ENCODE measurements around the gene NUCB1. TPM values are rescaled to one million over a fixed set of nuclear protein-coding genes. Genes with fewer than 3 reads are reported as not detected.
"Not testable (repeated sequence)": the region's sequence is repeated elsewhere in the genome, so short reads cannot be mapped to it uniquely, and the experiment has no call there.

NUCB1 gene
- total RNA-seq, 1 donor from 2014 or later = 117 TPM

DNA sequence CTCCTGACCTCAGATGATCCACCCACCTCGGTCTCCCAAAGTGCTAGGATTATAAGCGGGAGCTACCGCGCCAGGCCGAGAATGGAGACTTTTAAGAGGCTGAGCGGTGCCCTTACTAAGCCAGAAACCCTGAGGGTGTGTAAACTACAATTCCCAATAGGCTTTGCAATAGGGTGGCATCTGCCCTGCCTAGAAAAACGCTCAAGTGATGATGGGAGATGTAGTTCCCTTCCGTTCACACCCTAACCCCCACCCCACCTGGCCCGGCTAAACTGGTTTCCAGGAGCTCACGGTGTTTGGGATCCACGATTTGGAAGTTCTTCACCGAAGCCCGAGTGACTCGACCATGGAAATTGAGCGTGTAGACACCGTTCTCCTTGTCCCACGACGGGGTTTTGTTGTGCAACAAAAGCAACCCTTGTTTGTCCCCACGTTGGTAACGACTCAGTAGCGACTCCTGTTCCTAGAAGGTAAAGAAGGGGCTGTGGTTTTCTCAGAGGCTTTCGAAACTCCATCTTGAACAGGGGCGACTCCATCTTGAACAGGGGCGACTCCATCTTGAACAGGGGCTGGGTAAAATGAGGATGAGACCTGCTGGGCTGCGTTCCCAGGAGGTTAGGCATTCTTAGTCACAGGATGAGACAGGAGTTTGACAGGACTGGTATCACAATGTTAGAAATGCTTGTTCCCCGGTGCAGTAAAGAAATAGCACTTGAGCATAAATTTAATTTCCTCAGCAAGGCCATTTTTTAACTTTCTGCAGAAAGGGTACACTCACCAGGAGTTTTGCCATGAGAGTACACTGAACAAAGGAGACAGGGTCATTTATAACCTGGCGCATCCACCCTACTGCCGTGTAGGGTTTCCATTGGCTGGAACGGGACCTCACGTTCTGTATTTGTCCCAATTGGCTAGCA, 18.1 kb upstream of the NUCB1 start:
- no peak overlapping the region for H3K27ac Mint-ChIP-seq
- H3K9me3 Mint-ChIP-seq = no peaks in the 10 kb centered on the region
- peak; percentile 80 for DNase-seq
- H3K27me3 Mint-ChIP-seq = no peaks in the 10 kb centered on the region
- H3K4me3 Mint-ChIP-seq = no peak overlapping the region
- intact Hi-C loops (cut with micrococcal nuclease) = no loop called here
- H3K36me3 Mint-ChIP-seq (ENCODE audit: low read depth) = peaks cover 20% of the 10 kb centered on the region
- peaks cover 8% of the 10 kb centered on the region for H3K4me1 Mint-ChIP-seq

DNA sequence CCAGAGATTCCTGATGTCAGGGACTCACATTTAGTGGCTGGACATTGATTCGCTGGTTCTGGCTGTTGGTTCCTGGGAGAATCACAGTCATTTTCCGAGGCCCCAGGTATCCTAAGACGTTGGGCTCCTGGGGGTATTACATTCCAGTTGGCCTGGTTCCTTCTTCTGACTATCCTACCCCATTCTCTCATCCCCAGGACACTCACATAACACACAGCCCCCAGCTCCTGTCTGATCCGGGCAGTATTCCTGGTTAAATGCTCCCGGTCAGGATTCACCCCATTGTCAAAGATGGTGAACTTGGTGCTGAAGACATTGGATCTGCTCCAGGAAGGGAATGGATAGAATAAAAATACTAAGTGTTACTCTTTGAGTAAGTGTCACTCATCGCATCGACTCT, 16.4 kb upstream of the NUCB1 start:
- DNase-seq = no peak
- Mint-ChIP-seq H3K27ac (no peak overlapping the region), H3K4me1 (peaks cover under 1% of the 10 kb centered on the region), H3K36me3 (ENCODE audit: low read depth) (peaks cover 5% of the 10 kb centered on the region), H3K9me3 (no peaks in the 10 kb centered on the region), H3K27me3 (no peaks in the 10 kb centered on the region), H3K4me3 (no peak overlapping the region)
- intact Hi-C loops (cut with micrococcal nuclease) = no loop called here

DNA sequence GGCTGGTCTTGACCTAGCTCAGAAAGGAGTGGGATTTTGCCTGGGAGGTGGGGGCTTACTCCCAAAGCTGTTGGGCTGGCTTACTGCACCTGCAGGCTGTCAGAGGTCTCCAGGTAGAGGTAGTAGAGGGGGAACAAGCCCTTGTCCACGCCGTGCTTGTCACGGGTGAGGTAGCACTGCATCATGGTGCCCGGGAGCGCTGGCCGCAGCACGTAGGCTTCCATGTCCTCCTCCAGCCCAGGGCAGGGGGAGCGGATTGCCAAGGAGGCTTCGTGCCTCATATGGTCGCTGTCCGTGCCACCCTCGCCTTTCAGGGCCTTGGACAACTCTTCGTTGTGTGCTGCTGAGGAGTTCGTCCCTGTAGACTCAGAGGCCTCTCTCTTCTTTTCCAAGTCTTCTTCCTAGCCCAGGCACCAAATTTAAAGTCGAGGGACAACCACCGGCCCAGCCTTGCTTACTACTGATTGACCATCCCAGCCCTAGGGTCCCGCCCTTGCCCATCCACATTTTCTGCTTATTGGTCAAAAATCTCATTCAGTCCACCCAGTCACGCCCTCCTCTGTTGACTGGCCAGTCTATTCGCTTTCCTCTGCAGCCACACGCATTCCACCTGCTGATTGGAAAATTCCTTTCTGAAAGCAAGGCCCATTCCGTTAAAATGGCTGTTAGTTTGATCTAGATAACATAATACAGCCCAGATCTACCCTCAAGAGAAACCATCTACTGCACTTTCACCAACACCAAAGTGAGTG, 12.1 kb upstream of the NUCB1 start:
- Mint-ChIP-seq H3K27ac (no peak overlapping the region), H3K36me3 (ENCODE audit: low read depth) (no peaks in the 10 kb centered on the region), H3K4me1 (no peaks in the 10 kb centered on the region), H3K27me3 (peaks cover 11% of the 10 kb centered on the region), H3K9me3 (no peaks in the 10 kb centered on the region), H3K4me3 (no peak overlapping the region)
- DNase-seq = no peak
- intact Hi-C loops (cut with micrococcal nuclease) = no loop called here

DNA sequence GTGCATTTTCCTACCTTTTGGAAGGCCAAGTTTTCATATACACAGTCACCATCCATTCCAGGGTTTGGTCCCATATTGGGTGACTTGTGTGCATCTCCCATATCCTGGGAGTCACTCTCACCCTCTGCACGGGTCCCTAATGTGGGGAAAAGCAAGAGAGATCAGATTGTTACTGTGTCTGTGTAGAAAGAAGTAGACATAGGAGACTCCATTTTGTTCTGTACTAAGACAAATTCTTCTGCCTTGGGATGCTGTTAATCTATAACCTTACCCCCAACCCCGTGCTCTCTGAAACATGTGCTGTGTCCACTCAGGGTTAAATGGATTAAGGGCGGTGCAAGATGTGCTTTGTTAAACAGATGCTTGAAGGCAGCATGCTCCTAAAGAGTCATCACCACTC, 10.6 kb upstream of the NUCB1 start:
- intact Hi-C loops (cut with micrococcal nuclease); DNase-seq; H3K4me1 Mint-ChIP-seq; H3K27ac Mint-ChIP-seq; H3K4me3 Mint-ChIP-seq; H3K9me3 Mint-ChIP-seq; H3K36me3 Mint-ChIP-seq (ENCODE audit: low read depth): not testable (repeated sequence)
- peaks cover 16% of the 10 kb centered on the region for H3K27me3 Mint-ChIP-seq

DNA sequence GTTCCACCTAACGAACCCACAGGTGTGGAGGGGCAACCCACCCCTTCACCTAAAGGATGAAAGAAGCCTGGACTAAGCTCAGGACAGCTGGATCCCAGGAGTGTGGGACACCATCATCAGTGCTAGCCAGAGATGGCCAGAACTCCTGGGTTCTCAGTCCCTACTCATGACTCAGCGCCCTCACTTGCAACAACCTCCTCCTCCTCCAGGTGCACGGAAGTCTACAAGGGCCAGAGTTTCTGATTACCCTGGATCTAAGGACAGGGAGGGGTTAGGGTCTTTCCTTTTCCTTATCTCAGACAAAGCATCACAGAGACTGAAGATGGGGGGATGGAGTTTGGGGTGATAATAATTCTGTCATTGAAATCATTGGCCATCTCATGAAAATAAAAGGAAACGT, 9.6 kb upstream of the NUCB1 start:
- H3K4me1 Mint-ChIP-seq = peaks cover 1% of the 10 kb centered on the region
- no peak overlapping the region for H3K27ac Mint-ChIP-seq
- peaks cover 24% of the 10 kb centered on the region for H3K27me3 Mint-ChIP-seq
- H3K9me3 Mint-ChIP-seq = no peaks in the 10 kb centered on the region
- H3K4me3 Mint-ChIP-seq = no peak overlapping the region
- H3K36me3 Mint-ChIP-seq (ENCODE audit: low read depth) = peaks cover 1% of the 10 kb centered on the region
- no peak for DNase-seq
- intact Hi-C loops (cut with micrococcal nuclease) = no loop called here

DNA sequence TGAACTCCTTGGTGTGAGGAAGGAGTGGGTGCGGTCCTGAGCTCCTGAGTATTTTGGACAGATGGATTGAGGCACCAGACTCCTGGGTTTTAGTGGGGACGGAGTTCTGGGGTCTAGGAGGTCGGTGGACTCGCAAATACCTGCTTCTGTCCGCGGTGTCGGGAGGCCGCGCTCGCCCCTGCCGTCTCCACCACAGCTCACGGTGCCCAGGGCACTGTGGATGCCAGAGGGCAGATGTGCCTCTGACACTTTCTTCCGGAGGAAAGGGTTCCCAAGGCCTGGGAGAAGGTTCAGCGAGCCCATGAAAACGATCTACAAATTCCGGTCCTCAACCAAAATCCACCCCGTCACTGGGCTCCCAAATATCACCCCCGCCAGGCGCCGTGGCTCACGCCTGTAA, 4.9 kb upstream of the NUCB1 start:
- peaks cover 7% of the 10 kb centered on the region for H3K4me1 Mint-ChIP-seq
- no peak overlapping the region for H3K27ac Mint-ChIP-seq
- H3K27me3 Mint-ChIP-seq = peaks cover 24% of the 10 kb centered on the region
- DNase-seq = no peak
- H3K4me3 Mint-ChIP-seq = no peak overlapping the region
- H3K36me3 Mint-ChIP-seq (ENCODE audit: low read depth) = peaks cover 1% of the 10 kb centered on the region
- no peaks in the 10 kb centered on the region for H3K9me3 Mint-ChIP-seq
- intact Hi-C loops (cut with micrococcal nuclease) = no loop called here

DNA sequence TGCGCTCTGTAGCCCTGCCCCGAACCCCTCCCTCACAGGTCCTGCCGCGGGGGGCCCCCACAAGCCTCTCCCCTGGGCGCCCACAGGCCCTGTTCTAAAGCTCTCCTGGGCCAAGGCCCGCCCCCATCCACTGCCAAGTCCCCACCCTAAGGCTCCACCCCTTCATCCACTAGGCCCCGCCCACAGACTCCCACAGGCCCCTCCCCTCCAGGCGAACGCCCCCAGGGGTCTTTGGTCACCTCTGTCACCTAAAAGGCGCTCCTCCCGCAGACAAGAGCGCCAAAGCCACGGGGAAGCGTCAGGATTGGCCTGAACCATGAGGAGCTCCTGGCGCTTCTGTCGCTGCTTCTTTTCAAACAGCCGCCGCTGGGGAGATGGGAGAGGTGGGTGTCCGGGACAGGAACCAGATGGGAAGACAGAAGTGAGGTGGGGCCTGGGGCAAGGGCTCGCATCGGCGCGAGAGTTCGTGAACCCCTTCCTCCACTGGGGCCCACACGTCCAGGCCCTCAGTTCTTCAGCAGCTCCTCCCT, 3.9 kb upstream of the NUCB1 start:
- peak overlapping the region; percentile 32 for H3K4me3 Mint-ChIP-seq
- peaks cover 20% of the 10 kb centered on the region for H3K27me3 Mint-ChIP-seq
- H3K36me3 Mint-ChIP-seq (ENCODE audit: low read depth) = peaks cover 7% of the 10 kb centered on the region
- peaks cover 13% of the 10 kb centered on the region for H3K4me1 Mint-ChIP-seq
- peak; percentile 80 for DNase-seq
- H3K27ac Mint-ChIP-seq = no peak overlapping the region
- H3K9me3 Mint-ChIP-seq = no peaks in the 10 kb centered on the region
- intact Hi-C loops (cut with micrococcal nuclease) = no loop called here

DNA sequence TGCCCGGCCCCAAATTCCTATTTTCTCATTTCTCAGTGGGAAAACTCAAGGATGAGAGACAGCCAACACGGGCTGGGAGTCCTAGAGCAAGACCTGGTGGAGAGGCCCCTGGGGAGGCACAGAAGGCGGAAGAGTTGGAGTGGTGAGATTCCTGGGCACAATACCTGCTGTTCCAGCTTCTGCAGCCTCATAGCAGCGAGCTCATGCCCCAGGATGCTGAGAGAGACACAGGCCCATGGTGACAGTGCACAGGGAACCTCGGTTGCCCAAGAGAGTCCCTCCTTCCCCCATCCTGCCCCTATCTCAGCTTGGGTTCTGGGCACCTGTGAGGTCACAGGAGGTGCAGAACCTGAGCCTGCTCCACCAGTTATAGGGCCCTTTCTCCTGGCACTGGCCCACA, 2.9 kb upstream of the NUCB1 start:
- no peaks in the 10 kb centered on the region for H3K9me3 Mint-ChIP-seq
- peaks cover 16% of the 10 kb centered on the region for H3K27me3 Mint-ChIP-seq
- H3K4me1 Mint-ChIP-seq = peaks cover 19% of the 10 kb centered on the region
- no peak overlapping the region for H3K27ac Mint-ChIP-seq
- intact Hi-C loops (cut with micrococcal nuclease) = no loop called here
- no peak for DNase-seq
- peaks cover 12% of the 10 kb centered on the region for H3K36me3 Mint-ChIP-seq (ENCODE audit: low read depth)
- no peak overlapping the region for H3K4me3 Mint-ChIP-seq

DNA sequence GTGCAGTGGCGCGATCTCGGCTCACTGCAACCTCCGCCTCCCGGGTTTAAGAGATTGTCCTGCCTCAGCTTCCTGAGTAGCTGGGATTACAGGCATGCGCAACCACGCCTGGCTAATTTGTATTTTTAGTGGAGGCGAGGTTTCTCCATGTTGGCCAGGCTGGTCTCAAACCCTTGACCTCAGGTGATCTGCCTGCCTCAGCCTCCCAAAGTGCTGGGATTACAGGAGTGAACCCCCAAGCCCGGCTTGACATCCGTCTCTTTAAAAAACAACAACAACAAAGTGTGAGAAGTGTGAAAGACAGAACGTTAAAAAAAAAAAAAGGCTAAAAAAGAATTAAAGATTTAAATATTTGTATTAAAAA, 744 bp upstream of the NUCB1 start:
- H3K36me3 Mint-ChIP-seq (ENCODE audit: low read depth) = peaks cover 26% of the 10 kb centered on the region
- H3K4me3 Mint-ChIP-seq = peak overlapping the region; percentile 98
- H3K9me3 Mint-ChIP-seq; intact Hi-C loops (cut with micrococcal nuclease); H3K27me3 Mint-ChIP-seq; DNase-seq: not testable (repeated sequence)
- peak overlapping the region; percentile 88 for H3K27ac Mint-ChIP-seq
- peaks cover 28% of the 10 kb centered on the region for H3K4me1 Mint-ChIP-seq

DNA sequence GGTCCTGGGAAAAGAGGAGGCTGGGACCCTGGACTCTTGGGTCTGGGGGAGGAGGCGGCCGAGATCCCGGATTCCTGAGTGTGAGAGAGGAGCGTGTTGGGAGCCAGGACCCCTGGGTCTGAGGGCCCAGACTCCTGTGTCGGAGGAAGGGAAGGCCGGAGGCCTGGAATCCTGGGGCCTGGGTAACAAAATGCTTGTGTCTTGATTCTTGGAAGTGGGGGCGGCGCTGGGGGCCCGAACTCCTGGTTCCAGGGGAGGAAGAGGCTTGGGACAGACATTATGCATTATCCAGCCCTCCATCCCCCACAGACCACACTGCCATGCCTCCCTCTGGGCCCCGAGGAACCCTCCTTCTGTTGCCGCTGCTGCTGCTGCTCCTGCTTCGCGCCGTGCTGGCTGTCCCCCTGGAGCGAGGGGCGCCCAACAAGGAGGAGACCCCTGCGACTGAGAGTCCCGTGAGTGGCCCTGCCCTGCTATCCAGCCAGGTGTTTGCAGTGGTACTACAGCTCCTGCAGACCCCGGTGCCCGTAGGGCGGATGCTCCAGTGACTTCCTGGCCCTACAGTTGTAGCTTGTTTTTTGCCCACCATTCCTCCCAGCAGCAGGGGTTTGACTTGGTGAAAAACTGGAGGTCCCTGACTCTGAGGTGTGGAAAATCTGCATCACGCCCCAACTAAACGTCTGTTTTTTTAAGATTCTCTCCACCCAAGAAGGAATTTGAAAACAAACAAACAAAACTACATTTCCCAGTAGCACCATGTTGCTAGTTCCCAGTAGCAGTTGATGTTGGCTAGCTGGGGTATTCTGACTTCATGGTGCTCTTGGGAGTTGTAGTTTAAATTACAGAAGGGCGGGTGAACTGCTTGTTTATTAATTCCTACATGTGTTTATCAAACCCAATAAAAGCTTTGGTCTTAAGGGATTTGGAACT, 630 bp downstream of the NUCB1 start:
- Mint-ChIP-seq H3K4me1 (peaks cover 28% of the 10 kb centered on the region), H3K36me3 (ENCODE audit: low read depth) (peaks cover 35% of the 10 kb centered on the region), H3K4me3 (peak overlapping the region; percentile 98), H3K27me3 (no peaks in the 10 kb centered on the region), H3K9me3 (no peaks in the 10 kb centered on the region), H3K27ac (peak overlapping the region; percentile 95)
- DNase-seq = peak; percentile 80
- intact Hi-C loops (cut with micrococcal nuclease) = loop anchor here (1.0 to 2.0 kb wide), 5 partner anchors 25 to 93 kb away; partner anchors contain the start of genes BAX, FTL, GYS1 and RUVBL2

DNA sequence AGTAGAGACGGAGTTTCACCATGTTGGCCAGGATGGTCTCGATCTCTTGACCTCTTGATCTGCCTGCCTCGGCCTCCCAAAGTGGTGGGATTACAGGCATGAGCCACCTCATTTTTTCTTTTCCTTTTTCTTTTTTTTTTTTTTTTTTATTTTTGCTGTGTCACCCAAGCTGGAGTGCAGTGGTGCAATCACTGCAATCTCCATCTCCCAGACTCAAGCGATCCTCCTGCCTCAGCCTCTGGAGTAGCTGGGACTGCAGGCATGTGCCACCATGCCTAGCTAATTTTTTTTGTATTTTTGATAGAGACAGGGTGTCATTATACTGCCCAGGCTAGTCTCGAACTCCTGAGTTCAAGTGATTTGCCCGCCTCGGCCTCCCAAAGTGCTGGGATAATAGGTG, 2.2 kb downstream of the NUCB1 start:
- peak overlapping the region; percentile 20 for H3K27ac Mint-ChIP-seq
- DNase-seq; H3K9me3 Mint-ChIP-seq; H3K27me3 Mint-ChIP-seq; intact Hi-C loops (cut with micrococcal nuclease): not testable (repeated sequence)
- peaks cover 28% of the 10 kb centered on the region for H3K4me1 Mint-ChIP-seq
- peaks cover 41% of the 10 kb centered on the region for H3K36me3 Mint-ChIP-seq (ENCODE audit: low read depth)
- H3K4me3 Mint-ChIP-seq = peak overlapping the region; percentile 54

DNA sequence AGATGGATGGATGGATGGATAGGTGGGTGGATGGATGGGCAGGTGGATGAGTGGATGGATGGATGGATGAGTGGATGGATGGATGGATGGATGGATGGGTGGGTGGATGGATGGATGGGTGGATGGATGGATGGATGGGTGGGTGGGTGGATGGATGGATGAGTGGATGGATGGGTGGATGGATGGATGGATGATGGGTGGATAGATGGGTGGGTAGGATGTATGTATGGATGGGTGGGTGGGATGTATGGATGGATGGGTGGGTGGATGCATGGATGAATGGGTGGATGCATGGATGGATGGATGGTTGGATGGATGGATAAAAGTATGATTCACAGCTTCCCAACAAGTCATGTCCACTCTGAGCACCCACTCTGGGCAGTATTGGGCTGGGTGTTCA, 3.7 kb downstream of the NUCB1 start:
- intact Hi-C loops (cut with micrococcal nuclease); DNase-seq; H3K9me3 Mint-ChIP-seq; H3K27me3 Mint-ChIP-seq; H3K27ac Mint-ChIP-seq; H3K4me3 Mint-ChIP-seq: not testable (repeated sequence)
- H3K4me1 Mint-ChIP-seq = peaks cover 28% of the 10 kb centered on the region
- peaks cover 53% of the 10 kb centered on the region for H3K36me3 Mint-ChIP-seq (ENCODE audit: low read depth)

DNA sequence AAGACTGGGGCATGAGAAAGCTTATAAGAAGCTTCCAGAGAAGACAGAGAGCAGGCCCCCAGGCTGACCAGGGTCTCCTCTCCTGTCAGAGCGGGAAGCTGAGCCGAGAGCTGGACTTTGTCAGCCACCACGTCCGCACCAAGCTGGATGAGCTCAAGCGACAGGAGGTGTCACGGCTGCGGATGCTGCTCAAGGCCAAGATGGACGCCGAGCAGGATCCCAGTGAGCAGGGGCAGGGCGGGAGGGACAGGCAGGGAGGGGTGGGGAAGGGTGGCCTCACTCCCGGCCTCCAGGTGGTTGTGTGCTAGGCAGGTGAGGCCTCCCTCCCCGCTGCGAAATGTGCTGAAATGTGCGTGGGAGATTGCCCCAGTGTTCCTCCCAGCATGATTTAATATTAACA, 5.6 kb downstream of the NUCB1 start:
- H3K27ac Mint-ChIP-seq = no peak overlapping the region
- no peaks in the 10 kb centered on the region for H3K9me3 Mint-ChIP-seq
- intact Hi-C loops (cut with micrococcal nuclease) = no loop called here
- H3K4me3 Mint-ChIP-seq = no peak overlapping the region
- H3K36me3 Mint-ChIP-seq (ENCODE audit: low read depth) = peaks cover 61% of the 10 kb centered on the region
- peaks cover 21% of the 10 kb centered on the region for H3K4me1 Mint-ChIP-seq
- H3K27me3 Mint-ChIP-seq = no peaks in the 10 kb centered on the region
- no peak for DNase-seq
